ENCODE data around the gene ALDH1L2. TPM values are rescaled to one million over a fixed set of nuclear protein-coding genes. Genes with fewer than 3 reads are reported as not detected.

The ALDH1L2 gene
- total and polyA plus RNA-seq, 9 of the 15 experiments (the other 6 are each of a cell fraction or from before 2014, with no cell fraction given): 1.1 to 9.9 (median 3.8) TPM

DNA sequence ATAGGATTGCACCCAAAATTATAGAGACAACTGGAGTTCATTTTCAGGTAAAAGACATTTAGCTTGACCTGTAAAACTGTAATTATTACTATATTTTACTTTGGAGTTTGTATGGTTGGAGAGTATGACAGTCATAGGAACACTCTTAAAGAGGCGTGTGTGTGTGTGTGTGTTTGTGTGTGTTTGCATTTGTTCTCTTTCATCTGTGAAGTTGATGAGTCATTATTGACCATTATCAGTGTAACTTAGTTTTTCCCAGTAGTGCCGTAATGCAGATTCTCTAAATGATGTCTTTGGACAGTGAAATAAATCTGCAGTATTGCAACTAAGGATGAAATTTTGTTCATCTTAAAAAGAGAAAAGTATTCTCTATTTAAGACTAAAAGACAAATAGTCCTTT, 36.3 kb upstream of the ALDH1L2 start (continued):
- TF ChIP-seq POLR2H (tag; IDR thresholded peaks at IDR 0.05; ENCODE audit: low read depth): 0 out of 2 replicates have a peak, but pooled peaks have one; percentile 17
- TF ChIP-seq MED1 (CRISPR knock-in tag; IDR thresholded peaks at IDR 0.05; ENCODE audit: borderline replicate concordance): no peak
- TF ChIP-seq BDP1 (IDR thresholded peaks at IDR 0.05; ENCODE audit: insufficient read depth, insufficient read length): no peak
- peak; percentile 89 for TF ChIP-seq ZNF316 (IDR thresholded peaks at IDR 0.05)
- no peak for TF ChIP-seq PHB (CRISPR knock-in tag; IDR thresholded peaks at IDR 0.05)
- no peak for TF ChIP-seq ZNF124 (CRISPR knock-in tag; IDR thresholded peaks at IDR 0.05)
- TF ChIP-seq, protein P1, sequence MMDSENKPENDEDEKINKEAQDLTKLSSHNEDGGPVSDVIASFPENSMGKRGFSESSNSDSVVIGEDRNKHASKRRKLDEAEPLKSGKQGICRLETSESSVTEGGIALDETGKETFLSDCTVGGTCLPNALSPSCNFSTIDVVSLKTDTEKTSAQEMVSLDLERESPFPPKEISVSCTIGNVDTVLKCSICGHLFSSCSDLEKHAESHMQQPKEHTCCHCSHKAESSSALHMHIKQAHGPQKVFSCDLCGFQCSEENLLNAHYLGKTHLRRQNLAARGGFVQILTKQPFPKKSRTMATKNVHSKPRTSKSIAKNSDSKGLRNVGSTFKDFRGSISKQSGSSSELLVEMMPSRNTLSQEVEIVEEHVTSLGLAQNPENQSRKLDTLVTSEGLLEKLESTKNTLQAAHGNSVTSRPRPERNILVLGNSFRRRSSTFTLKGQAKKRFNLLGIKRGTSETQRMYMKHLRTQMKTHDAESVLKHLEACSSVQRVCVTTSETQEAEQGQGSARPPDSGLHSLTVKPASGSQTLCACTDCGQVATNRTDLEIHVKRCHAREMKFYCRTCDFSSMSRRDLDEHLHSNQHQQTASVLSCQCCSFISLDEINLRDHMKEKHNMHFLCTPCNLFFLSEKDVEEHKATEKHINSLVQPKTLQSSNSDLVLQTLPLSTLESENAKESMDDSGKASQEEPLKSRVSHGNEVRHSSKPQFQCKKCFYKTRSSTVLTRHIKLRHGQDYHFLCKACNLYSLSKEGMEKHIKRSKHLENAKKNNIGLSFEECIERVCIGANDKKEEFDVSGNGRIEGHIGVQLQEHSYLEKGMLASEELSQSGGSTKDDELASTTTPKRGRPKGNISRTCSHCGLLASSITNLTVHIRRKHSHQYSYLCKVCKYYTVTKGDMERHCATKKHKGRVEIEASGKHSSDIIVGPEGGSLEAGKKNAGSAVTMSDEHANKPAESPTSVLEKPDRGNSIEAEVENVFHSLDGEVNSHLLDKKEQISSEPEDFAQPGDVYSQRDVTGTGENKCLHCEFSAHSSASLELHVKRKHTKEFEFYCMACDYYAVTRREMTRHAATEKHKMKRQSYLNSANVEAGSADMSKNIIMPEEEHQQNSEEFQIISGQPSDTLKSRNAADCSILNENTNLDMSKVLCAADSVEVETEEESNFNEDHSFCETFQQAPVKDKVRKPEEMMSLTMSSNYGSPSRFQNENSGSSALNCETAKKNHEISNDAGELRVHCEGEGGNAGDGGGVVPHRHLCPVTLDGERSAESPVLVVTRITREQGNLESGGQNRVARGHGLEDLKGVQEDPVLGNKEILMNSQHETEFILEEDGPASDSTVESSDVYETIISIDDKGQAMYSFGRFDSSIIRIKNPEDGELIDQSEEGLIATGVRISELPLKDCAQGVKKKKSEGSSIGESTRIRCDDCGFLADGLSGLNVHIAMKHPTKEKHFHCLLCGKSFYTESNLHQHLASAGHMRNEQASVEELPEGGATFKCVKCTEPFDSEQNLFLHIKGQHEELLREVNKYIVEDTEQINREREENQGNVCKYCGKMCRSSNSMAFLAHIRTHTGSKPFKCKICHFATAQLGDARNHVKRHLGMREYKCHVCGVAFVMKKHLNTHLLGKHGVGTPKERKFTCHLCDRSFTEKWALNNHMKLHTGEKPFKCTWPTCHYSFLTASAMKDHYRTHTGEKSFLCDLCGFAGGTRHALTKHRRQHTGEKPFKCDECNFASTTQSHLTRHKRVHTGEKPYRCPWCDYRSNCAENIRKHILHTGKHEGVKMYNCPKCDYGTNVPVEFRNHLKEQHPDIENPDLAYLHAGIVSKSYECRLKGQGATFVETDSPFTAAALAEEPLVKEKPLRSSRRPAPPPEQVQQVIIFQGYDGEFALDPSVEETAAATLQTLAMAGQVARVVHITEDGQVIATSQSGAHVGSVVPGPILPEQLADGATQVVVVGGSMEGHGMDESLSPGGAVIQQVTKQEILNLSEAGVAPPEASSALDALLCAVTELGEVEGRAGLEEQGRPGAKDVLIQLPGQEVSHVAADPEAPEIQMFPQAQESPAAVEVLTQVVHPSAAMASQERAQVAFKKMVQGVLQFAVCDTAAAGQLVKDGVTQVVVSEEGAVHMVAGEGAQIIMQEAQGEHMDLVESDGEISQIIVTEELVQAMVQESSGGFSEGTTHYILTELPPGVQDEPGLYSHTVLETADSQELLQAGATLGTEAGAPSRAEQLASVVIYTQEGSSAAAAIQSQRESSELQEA (IDR thresholded peaks at IDR 0.05; ENCODE audit: low read depth): no peak
- TF ChIP-seq, protein P2, sequence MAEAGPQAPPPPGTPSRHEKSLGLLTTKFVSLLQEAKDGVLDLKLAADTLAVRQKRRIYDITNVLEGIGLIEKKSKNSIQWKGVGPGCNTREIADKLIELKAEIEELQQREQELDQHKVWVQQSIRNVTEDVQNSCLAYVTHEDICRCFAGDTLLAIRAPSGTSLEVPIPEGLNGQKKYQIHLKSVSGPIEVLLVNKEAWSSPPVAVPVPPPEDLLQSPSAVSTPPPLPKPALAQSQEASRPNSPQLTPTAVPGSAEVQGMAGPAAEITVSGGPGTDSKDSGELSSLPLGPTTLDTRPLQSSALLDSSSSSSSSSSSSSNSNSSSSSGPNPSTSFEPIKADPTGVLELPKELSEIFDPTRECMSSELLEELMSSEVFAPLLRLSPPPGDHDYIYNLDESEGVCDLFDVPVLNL (CRISPR knock-in tag; IDR thresholded peaks at IDR 0.05; ENCODE audit: low read depth): no peak
- TF ChIP-seq CTBP1 (IDR thresholded peaks at IDR 0.05; ENCODE audit: borderline replicate concordance): no peak
- TF ChIP-seq SOX6 (IDR thresholded peaks at IDR 0.05): no peak
- TF ChIP-seq MTA2 (IDR thresholded peaks at IDR 0.05; ENCODE audit: low read depth): no peak
- peak; percentile 71 for TF ChIP-seq ARID1B (IDR thresholded peaks at IDR 0.05)
- no peak for TF ChIP-seq RAD51 (IDR thresholded peaks at IDR 0.05; ENCODE audit: borderline replicate concordance, low read depth)
- no peak for TF ChIP-seq ZNF780A (CRISPR knock-in tag; IDR thresholded peaks at IDR 0.05)
- TF ChIP-seq CEBPB (tag; IDR thresholded peaks at IDR 0.05): no peak
- TF ChIP-seq C11orf30 (IDR thresholded peaks at IDR 0.05; ENCODE audit: low read depth): peak; percentile 81
- TF ChIP-seq FOXA3 (CRISPR knock-in tag; conservative IDR thresholded peaks at IDR 0.05 in 1 of 2, IDR thresholded peaks at IDR 0.05 in 1 of 2): no peak
- no peak for TF ChIP-seq HNRNPK (IDR thresholded peaks at IDR 0.05; ENCODE audit: low read depth, low read length, poor library complexity, severe bottlenecking)
- TF ChIP-seq, protein P3, sequence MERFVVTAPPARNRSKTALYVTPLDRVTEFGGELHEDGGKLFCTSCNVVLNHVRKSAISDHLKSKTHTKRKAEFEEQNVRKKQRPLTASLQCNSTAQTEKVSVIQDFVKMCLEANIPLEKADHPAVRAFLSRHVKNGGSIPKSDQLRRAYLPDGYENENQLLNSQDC (CRISPR knock-in tag; IDR thresholded peaks at IDR 0.05): no peak
- no peak for TF ChIP-seq IFI16 (CRISPR knock-in tag; IDR thresholded peaks at IDR 0.05)
- TF ChIP-seq RNF2 (IDR thresholded peaks at IDR 0.05): no peak
- no peak for TF ChIP-seq ASH1L (IDR thresholded peaks at IDR 0.05; ENCODE audit: borderline replicate concordance, low read depth, partially characterized antibody)
- no peak for TF ChIP-seq POU5F1 (IDR thresholded peaks at IDR 0.05; ENCODE audit: borderline replicate concordance, low read depth, low read length, partially characterized antibody)

Data from K562 (cell line).